HG03159 (cell line): ENCODE measurements around the gene FAAP100.
"Not testable (repeated sequence)": the region's sequence is repeated elsewhere in the genome, so short reads cannot be mapped to it uniquely, and the experiment has no call there.

Source experiments
- ATAC-seq: cut with Tn5 transposase; IDR thresholded peaks from one replicate; pipeline ENCODE4 v1.9.1; 2021; ENCODE audit warnings: mild to moderate bottlenecking, moderate library complexity; ENCODE audit not compliant: unreplicated experiment

FAAP100 gene

DNA sequence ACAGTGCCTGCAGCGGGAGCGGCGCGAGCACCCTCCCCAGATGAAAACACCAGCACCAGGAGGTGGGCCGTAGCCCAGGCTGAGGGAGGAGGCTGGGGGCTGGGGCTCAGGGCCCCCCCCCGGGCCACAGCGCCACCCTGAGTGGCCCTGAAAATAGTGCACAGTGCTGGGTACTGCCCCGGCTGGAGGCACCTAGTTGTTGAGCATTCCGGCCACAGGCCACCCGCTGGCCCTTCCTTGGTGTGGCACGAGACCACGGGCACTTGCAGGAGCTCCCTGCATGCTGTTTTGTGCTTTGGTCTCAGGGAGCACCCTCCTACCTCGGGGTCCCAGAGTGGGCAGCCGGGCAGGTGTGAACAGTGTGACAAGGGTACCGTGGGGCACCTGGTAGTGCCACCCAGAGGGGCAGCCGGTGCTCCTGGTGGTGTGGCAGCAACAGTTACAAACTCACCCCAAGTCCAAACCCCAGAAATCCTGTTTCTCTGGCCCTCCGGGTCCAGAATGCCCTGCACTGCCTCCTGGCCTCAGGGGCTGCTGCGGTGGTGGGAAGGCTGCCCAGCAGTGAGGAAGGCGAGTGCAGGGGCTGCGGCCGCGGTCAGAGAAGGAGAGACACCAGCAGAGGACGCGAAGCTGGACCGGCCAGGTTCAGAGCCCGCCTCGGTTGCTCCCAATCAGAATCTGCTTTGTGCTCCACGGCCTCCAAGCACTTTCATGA lies 12.0 kb downstream of the FAAP100 start:
- no peak for ATAC-seq

DNA sequence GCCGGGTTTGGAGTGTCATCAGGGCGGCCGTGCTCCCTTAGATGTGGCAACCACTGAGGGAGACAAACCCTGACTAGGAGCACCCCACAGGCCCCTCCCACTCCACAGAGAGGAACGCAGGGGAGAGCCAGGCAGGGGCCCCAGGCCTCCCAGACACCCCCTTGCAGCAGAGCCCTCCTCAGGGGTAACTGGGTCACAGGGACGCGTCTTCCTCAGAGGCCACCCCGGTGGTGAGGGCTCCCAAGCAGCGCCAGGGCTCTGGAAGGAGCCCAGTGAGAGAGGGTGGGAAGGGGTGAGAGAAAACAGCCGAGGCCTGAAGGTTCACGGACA lies 12.6 kb downstream of the FAAP100 start:
- no peak for ATAC-seq

DNA sequence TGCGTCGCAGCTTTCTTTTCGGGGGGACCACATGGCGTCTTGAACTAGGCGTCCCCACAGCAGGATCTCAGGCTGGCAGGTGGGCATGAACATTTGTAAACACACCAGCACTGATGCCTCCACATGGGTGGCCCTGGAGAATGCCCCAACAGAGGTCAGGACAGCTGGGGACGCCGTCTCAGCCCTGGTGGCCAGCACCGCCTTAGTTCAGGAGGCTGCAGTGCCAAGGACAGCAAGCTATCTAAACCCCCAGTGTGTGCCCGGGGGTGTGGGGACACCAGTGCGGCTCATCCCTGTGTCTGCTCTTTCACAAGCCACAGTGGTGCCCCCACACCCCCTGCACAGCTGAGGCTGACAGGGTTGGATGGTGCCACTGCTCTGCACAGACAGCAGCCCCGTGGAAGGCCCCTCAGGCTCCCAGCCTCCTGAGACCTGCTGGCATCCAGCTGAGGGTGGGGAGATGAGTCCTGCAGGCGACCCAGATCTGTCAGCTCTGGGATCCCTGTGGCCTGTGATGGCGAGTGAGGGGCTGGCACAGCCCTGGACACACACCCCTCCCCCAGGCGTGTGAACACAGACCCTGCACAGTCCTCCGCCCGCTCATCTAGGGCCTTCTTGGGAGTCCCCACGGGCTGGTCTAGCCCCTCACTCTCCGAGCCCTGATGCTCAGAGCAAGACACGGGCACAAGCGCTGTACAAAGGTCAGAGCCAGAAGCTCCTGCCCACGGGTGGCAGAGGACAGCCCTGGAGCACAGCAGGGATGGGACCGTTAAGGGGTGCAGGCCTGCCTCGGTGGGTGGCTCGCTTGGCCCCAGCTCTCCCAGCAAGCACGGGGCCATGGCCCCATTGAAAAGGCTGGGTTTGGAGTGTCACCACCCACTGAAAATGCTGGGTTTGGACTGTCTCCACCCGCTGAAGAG lies 13.2 kb downstream of the FAAP100 start:
- ATAC-seq: no peak

DNA sequence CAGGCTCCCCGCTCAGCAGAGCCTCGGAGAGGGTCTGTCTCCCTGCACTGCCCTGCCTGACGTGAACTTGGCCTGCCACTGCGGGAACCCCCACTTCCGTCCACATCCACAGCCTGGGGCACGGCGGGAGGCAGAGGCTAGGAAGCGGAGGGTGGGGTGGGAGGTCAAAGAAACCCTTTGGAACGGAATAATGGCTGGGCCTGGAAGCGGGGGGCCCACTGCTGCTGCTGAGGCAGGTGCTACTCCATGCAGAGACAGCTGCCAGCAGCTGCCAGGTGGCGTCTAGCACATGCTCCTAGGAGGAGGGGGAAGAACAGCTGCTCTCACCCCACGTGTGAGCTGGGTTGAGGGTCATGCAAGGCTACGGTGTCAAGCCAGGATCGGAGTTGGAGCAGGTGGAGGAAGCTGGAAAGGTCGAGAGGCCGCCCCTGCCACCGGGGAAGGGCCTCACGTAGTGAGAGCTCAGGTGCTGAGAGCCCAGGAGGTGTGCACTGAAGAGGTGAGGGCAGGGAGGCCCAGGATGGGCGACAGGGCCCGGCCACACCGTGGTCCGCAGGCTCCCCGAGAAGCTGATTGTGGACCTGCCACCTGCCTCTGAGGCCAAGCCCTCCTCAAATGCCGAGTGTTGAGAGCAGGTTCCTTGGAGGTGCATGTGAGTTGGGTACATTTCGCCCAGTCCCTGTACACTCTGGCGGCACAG lies 14.1 kb downstream of the FAAP100 start:
- ATAC-seq: no peak

DNA sequence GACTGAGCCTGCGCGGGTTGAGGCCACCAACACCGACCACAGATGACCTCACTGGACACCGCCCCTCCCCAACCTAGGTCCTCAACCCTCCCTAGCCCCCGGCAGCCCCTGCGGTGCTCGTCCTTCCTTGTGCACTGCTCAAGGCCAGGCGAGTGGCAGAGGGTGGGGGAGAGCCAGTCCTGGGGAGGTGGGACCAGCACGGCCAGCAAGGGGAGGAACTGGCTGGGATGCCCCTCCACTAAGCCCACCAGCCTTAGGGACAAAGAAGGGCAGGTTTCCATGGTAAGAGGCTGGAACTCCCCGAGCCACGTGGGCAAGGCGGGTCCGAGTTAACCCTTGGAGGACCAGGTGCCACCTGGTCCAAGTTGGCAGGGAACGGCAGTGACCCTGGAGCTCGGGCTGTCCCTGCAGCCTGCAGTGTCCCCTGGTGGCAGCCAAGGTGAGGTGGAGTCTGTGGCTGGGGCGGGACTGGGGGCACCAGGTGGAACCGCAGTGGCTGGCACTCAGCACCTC lies 14.8 kb downstream of the FAAP100 start:
- no peak for ATAC-seq

DNA sequence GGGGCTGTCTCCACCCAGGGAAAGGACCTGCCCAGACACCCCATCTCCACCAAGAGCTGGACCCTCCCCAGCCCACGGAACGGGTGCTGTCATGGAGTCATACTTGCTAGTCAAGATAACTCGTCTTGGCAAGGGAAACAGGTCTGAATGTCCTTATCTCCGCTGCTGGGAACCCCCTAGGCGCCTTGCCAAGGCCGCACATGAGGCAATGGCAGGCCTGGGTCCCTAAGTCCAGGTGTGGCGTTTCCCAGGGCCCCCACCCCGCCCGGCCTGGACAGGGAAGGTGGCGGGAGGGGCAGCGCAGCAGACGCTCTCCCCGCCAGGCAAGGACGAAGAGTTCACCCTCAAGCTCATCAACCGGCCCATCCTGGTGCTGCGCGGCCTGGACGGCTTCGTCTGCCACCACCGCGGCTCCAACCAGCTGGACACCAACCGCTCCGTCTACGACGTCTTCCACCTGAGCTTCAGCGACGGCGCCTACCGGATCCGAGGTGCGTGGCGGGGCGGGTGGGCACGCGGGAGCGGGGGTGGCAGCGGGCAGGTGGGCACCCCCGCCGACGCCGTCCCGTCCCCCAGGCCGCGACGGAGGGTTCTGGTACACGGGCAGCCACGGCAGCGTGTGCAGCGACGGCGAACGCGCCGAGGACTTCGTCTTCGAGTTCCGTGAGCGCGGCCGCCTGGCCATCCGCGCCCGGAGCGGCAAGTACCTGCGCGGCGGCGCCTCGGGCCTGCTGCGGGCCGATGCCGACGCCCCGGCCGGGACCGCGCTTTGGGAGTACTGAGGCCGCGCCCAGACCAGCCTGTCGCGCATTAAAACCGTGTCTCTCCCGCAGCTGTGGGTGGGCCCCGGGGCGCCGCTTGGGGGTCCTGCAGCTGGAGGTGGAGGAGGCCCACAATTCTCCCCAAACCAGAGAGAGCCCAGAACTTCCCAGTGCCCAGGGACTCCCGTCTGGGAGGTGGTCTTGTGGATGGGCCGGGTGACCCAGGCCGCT lies 15.6 kb downstream of the FAAP100 start:
- no peak for ATAC-seq

DNA sequence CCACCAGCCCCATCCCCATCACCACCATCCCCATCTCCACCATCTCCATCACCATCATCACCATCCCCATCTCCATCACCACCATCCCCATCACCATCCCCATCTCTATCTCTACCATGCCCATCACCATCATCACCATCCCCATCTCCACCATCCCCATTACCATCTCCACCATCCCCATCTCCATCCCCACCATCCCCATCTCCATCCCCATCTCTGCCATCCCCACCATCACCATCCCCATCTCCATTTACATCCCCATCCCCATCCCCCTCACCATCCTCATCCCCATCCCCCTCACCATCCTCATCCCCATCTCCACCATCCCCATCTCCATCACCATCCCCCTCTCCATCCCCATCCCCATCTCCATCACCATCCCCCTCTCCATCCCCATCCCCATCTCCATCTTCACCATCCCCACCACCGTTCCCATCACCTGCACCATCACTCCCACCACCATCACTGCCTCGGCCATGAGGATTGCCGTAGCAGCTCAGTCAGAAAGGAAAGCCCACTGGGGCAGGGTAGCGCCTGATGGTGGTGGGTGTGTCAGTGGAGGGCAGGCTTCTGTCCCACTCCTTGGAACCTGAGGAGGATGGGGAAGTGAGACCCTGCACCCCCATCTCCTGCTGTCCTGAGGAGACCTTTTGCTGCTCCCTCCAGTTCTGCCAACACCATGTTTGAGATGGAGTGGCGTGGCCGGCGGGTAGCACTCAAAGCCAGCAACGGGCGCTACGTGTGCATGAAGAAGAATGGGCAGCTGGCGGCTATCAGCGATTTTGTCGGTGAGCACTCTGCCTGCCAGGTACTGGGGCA lies 16.5 kb downstream of the FAAP100 start:
- ATAC-seq: no peak

DNA sequence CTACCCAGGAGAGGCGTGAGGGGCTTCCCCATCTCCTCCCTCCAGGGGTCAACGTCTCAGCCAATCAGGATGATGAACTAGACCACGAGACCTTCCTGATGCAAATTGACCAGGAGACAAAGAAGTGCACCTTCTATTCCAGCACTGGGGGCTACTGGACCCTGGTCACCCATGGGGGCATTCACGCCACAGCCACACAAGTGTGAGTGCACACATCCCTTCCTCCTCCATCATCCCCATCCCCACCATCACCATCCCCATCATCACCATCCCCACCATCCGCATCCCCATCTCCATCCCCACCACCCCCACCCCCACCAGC lies 17.2 kb downstream of the FAAP100 start:
- ATAC-seq: no peak

DNA sequence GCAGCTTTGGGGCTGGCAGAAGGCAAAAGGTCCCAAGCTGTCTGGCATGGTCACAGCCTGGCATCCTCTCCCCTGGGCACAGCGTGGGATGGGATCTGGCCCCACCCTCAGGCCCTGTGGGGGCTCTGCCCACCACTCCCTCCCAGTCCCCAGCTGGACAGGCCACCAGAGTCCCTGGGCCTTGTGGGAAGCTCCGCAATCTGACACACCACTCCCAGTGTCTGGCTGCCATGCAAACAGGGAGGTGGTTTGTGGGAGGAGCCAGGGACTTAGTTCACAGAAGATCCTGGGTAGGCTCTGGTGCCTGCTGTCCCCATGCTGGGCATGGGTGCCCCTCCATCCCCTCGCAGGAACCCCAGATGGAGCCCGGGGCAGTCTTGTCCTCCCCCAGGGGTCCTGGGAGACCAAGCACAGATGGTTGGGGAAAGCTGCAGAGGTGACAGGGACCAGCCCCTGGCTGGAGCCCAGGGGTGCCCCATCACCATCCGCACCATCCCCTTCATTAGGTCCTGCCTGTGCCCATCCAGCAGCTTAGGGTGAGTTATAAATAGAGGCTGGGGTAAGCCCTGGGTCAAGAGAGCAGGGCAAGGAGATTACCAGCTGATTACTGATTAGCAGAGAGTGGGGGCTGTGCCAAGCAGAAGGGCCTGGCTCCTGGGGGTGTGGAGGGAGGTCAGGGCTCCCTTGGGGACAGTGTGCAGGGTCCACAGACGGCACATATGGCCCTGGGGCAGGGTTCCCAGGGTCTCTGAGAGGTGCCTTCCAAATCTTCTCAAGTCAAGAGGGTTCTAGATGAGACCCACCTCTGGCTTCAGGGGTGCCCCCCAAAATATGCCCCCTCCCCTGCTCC lies 17.8 kb downstream of the FAAP100 start:
- ATAC-seq: no peak

DNA sequence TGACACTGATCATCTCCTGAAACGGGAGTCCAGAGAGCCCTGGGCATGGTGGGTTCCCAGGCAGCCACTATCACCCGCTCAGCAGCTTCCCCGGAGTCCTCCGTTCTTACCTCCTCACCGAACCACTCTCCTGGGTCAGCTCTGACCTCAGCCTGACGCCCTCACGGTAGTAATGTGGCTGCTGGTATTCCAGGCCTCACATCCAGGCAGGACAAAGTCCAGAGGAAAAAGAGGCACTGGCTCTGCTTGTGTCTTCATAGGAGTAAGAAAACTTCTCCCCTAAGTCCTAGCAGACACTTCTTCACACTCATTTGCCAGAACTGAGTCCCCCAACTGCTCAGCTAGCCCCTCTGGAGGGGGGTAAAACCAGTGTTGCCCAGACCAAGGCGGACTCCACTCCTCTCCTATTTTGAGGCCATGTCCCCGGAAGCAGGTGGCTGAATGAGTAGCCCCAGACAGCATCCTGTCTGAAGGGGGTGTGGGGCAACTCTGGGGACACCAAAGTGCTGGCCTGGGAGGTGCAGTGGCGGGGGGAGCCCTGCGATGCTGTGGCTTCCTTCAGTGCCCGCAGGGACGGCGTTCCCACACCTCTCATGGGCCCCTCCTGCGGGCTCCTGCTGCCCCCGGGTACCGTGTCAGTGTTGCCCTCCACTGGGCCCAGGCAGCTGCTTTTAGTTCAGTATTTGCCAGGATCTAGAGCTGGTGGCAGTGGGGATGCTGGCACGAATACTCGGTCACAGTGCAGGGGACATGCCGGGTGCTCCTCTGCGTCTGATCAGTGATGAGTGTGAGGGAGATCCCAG lies 18.6 kb downstream of the FAAP100 start:
- no peak for ATAC-seq

DNA sequence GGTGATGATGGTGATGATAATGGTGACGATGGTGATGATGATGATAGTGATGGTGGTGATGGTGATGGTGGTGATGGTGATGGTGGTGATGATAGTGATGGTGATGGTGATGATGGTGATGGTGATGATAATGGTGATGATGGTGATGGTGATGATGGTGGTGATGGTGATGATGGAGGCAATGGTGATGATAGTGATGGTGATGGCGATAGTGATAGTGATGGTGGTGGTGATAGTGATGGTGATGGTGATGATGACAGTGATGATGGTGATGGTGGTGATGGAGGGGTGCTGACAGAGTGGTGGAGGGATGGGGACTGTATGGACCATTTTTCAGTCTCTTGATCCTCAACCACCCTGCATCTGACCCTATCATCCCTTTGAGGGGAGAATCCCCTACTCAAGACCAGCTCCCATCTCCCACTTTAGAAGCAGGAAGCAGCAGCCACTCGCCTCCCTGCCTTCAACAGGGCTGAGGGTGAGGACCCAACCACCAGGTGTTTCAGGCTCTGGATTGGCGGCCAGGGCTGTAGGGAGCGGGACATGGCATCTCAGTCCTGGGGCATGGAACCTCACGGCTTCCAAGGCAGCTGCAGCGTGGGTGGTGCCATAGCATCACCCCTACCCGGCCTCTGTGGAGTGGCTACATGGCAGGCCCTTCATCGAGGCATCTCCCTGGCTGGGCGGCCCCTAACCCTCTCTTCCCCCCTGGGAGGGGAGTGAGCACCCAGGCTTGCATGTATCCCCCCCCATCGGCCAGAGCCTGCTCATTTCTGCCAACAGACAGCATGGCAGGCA lies 19.5 kb downstream of the FAAP100 start:
- ATAC-seq: no peak

DNA sequence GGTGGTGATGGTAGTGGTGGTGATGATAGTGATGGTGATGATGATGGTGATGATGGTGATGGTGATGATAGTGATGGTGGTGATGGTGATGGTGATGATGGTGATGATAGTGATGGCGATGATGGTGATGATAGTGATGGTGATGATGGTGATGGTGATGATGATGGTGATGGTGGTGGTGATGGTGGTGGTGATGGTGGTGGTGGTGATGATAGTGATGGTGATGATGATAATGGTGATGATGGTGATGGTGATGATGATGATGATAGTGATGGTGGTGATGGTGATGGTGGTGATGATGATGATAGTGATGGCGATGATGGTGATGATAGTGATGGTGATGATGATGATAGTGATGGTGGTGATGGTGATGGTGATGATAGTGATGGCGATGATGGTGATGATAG lies 20.2 kb downstream of the FAAP100 start:
- ATAC-seq: not testable (repeated sequence)

DNA sequence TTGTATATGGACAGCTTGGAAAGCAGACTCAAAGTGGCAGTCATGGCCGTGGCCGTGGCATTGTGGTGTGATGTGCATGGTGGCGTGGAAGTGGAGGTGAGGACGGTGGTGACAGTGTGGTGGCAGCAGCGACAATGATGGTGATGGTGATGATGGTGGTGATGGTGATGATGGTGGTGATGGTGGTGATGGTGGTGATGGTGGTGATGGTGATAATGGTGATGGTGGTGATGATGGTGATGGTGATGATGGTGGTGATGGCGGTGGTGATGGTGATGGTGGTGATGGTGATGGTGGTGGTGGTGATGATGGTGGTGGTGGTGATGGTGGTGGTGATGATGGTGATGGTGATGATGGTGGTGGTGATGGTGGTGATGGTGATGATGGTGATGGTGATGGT lies 21.1 kb downstream of the FAAP100 start:
- not testable (repeated sequence) for ATAC-seq

DNA sequence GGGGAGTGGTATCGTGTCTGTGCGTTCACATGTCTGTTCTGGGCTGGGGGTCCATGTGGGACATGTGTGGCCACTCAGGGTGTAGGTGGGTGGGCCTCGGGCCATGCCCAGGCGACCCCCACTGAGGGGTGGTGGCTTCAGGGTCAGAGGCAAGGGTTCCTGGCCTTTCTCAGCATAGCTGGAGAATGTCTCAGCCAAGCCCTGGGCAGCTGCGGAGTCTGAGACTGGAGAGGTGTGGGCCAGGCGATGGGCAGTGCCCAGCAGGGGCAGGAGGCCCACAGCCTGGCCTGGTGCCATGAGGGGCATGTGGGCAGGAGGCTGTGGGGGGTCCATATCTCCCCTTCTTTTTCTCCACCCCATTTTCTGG lies 22.7 kb downstream of the FAAP100 start:
- no peak for ATAC-seq

DNA sequence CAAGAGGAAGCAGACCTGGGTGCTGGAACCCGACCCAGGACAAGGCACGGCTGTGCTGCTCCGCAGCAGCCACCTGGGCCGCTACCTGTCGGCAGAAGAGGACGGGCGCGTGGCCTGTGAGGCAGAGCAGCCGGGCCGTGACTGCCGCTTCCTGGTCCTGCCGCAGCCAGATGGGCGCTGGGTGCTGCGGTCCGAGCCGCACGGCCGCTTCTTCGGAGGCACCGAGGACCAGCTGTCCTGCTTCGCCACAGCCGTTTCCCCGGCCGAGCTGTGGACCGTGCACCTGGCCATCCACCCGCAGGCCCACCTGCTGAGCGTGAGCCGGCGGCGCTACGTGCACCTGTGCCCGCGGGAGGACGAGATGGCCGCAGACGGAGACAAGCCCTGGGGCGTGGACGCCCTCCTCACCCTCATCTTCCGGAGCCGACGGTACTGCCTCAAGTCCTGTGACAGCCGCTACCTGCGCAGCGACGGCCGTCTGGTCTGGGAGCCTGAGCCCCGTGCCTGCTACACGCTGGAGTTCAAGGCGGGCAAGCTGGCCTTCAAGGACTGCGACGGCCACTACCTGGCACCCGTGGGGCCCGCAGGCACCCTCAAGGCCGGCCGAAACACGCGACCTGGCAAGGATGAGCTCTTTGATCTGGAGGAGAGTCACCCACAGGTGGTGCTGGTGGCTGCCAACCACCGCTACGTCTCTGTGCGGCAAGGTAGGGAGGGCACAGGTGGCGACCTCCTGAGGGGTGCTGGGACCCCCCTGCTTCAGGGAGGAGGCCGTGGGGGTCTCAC lies 23.3 kb downstream of the FAAP100 start:
- ATAC-seq: no peak

DNA sequence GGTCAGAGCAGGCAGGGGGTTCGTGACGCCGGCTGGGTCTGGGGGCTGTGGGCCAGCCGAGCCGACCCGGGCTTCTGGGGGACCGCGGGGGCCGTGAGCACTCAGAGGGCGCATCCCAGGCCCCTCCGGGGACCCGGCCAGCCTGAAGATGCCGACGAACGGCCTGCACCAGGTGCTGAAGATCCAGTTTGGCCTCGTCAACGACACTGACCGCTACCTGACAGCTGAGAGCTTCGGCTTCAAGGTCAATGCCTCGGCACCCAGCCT lies 23.8 kb downstream of the FAAP100 start:
- no peak for ATAC-seq
